IPS-NIHi7 (cell line): ENCODE data around the gene EIF3M.
"Not testable (repeated sequence)": the region's sequence is repeated elsewhere in the genome, so short reads cannot be mapped to it uniquely, and the experiment has no call there.

ENCODE experiments used
- DNase-seq: peaks from one replicate; pipeline ENCODE4 v3.0.0; 2012; ENCODE audit warnings: mixed read lengths; ENCODE audit errors: extremely low spot score

Gene EIF3M

GRCh38 chr11:32596114-32596513 lies 12.5 kb downstream of the EIF3M start:
- DNase-seq = not testable (repeated sequence)

GRCh38 chr11:32597921-32598320 lies 14.3 kb downstream of the EIF3M start:
- no peak for DNase-seq

GRCh38 chr11:32602657-32603415 lies 19.2 kb downstream of the EIF3M start:
- DNase-seq = no peak

- DNase-seq = no peak
These were observed 22.6 kb downstream of the EIF3M start for GRCh38 chr11:32606220-32606619.

- not testable (repeated sequence) for DNase-seq
These were observed 25.2 kb downstream of the EIF3M start for GRCh38 chr11:32608826-32609225.

GRCh38 chr11:32610797-32611352 lies 27.2 kb downstream of the EIF3M start:
- DNase-seq = no peak

- DNase-seq = no peak
These were observed 30.0 kb downstream of the EIF3M start for GRCh38 chr11:32613500-32614151.

GRCh38 chr11:32615422-32615821 lies 31.8 kb downstream of the EIF3M start:
- no peak for DNase-seq

GRCh38 chr11:32616903-32617302 lies 33.3 kb downstream of the EIF3M start:
- DNase-seq = no peak

GRCh38 chr11:32630844-32631243 lies 47.2 kb downstream of the EIF3M start:
- DNase-seq = no peak

- DNase-seq = no peak
These were observed 52.2 kb downstream of the EIF3M start for GRCh38 chr11:32635819-32636218.

- DNase-seq = no peak
These were observed 57.7 kb downstream of the EIF3M start for GRCh38 chr11:32641361-32641760.

- DNase-seq = no peak
These were observed 59.9 kb downstream of the EIF3M start for GRCh38 chr11:32643526-32643925.
